ENCODE results near the gene CPT2. TPM values are rescaled to one million over a fixed set of nuclear protein-coding genes. Genes with fewer than 3 reads are reported as not detected.

CPT2 gene
- total RNA-seq, 2 experiments from 2014 or later, result 10.6 to 12.0 TPM

GRCh38 chr1:53238197-53239155, 41.9 kb downstream of the CPT2 start, which contains the start of gene MAGOH:
TSS of gene MAGOH (minus strand) at chr1:53238518. CDS start at chr1:53238448, 70 bp downstream.
- H3K9me3 ChIP-seq (ENCODE audit: control insufficient read depth in 1 of 2, insufficient read depth in 1 of 2, low read length in 2 of 2), result no peaks in the 10 kb centered on the region
- DNase-seq (peak; percentile 85 to 97 (median 93)), ATAC-seq (ENCODE audit: poor library complexity) (peak; percentile 94)
- CTCF ChIA-PET, result no interaction called here
- peak within 1 kb of the TSS; percentile 100 for H3K27ac Mint-ChIP-seq
- peaks cover 48% of the 10 kb centered on the region for H3K36me3 Mint-ChIP-seq (ENCODE audit: low read depth)
- H3K4me1 Mint-ChIP-seq (ENCODE audit: low read depth), result peaks cover 40% of the 10 kb centered on the region
- peak within 1 kb of the TSS; percentile 99 for H3K4me3 Mint-ChIP-seq
- peaks cover 26% of the 10 kb centered on the region for H3K4me1 ChIP-seq (ENCODE audit: insufficient read depth, low read length)
- H3K27me3 ChIP-seq (ENCODE audit: control insufficient read depth in 1 of 2, insufficient read depth in 2 of 2, low read length in 2 of 2), result no peaks in the 10 kb centered on the region
- H3K27me3 Mint-ChIP-seq, result no peaks in the 10 kb centered on the region
- peaks cover 29% of the 10 kb centered on the region for H3K36me3 ChIP-seq (ENCODE audit: insufficient read depth, low read length)
- no peak for TF ChIP-seq CTCF (IDR thresholded peaks at IDR 0.05)
- intact Hi-C loops (cut with DNase I, micrococcal nuclease), result loop anchor here (2.0 to 5.0 kb wide), 3 partner anchors 42 to 311 kb away; partner anchors contain the start of genes CPT2 (in 1 of the 2), LRP8 (in 1 of the 2) and SCP2 (in 1 of the 2)
- H3K4me3 ChIP-seq (ENCODE audit: low read length), result peak within 1 kb of the TSS; percentile 76
- no peaks in the 10 kb centered on the region for H3K9me3 Mint-ChIP-seq
- POLR2A ChIA-PET, result interaction anchor here (0.9 to 1.0 kb wide), 3 partner anchors 42 to 130 kb away, joined by 3 to 5 read pairs (median 4); partner anchors contain the start of gene CPT2
- peak within 1 kb of the TSS; percentile 69 to 84 for H3K27ac ChIP-seq (ENCODE audit: low read depth in 1 of 2, low read length in 2 of 2)

- no peaks in the 10 kb centered on the region for H3K36me3 ChIP-seq (ENCODE audit: insufficient read depth, low read length)
- H3K27me3 Mint-ChIP-seq, result no peaks in the 10 kb centered on the region
- peaks cover 22% of the 10 kb centered on the region for H3K4me1 Mint-ChIP-seq (ENCODE audit: low read depth)
- no peak overlapping the region for H3K4me3 ChIP-seq (ENCODE audit: low read length)
- ATAC-seq (ENCODE audit: poor library complexity), result no peak
- TF ChIP-seq CTCF (IDR thresholded peaks at IDR 0.05), result no peak
- CTCF ChIA-PET, result no interaction called here
- no peak overlapping the region for H3K27ac ChIP-seq (ENCODE audit: low read depth in 1 of 2, low read length in 2 of 2)
- H3K4me1 ChIP-seq (ENCODE audit: insufficient read depth, low read length), result peaks cover 20% of the 10 kb centered on the region
- intact Hi-C loops (cut with DNase I, micrococcal nuclease), result loop anchor here in 1 of 2 experiments (5.0 kb wide), 1 partner anchor 595 kb away; the partner anchor contains the start of gene NDC1
- no peak overlapping the region for H3K27ac Mint-ChIP-seq
- POLR2A ChIA-PET, result no interaction called here
- DNase-seq, result no peak
- peaks cover 16% of the 10 kb centered on the region for H3K36me3 Mint-ChIP-seq (ENCODE audit: low read depth)
- H3K27me3 ChIP-seq (ENCODE audit: control insufficient read depth in 1 of 2, insufficient read depth in 2 of 2, low read length in 2 of 2), result no peaks in the 10 kb centered on the region
- H3K4me3 Mint-ChIP-seq, result no peak overlapping the region
- H3K9me3 ChIP-seq (ENCODE audit: control insufficient read depth in 1 of 2, insufficient read depth in 1 of 2, low read length in 2 of 2), result no peaks in the 10 kb centered on the region
- no peaks in the 10 kb centered on the region for H3K9me3 Mint-ChIP-seq
Measured at GRCh38 chr1:53241828-53242227, 45.2 kb downstream of the CPT2 start.

- Histone ChIP-seq H3K4me1 (ENCODE audit: insufficient read depth, low read length) (peaks cover 14% of the 10 kb centered on the region), H3K27ac (ENCODE audit: low read depth in 1 of 2, low read length in 2 of 2) (no peak overlapping the region), H3K27me3 (ENCODE audit: control insufficient read depth in 1 of 2, insufficient read depth in 2 of 2, low read length in 2 of 2) (no peaks in the 10 kb centered on the region), H3K36me3 (ENCODE audit: insufficient read depth, low read length) (no peaks in the 10 kb centered on the region), H3K4me3 (ENCODE audit: low read length) (no peak overlapping the region), H3K9me3 (ENCODE audit: control insufficient read depth in 1 of 2, insufficient read depth in 1 of 2, low read length in 2 of 2) (no peaks in the 10 kb centered on the region)
- POLR2A ChIA-PET, result no interaction called here
- peaks cover 19% of the 10 kb centered on the region for H3K4me1 Mint-ChIP-seq (ENCODE audit: low read depth)
- CTCF ChIA-PET, result no interaction called here
- no peaks in the 10 kb centered on the region for H3K27me3 Mint-ChIP-seq
- H3K27ac Mint-ChIP-seq, result no peak overlapping the region
- no peak overlapping the region for H3K4me3 Mint-ChIP-seq
- ATAC-seq (ENCODE audit: poor library complexity) (no peak), DNase-seq (no peak)
- no peaks in the 10 kb centered on the region for H3K9me3 Mint-ChIP-seq
- intact Hi-C loops (cut with DNase I, micrococcal nuclease), result loop anchor here in 1 of 2 experiments (5.0 kb wide), 1 partner anchor 595 kb away; the partner anchor contains the start of gene NDC1
- TF ChIP-seq CTCF (IDR thresholded peaks at IDR 0.05), result no peak
- H3K36me3 Mint-ChIP-seq (ENCODE audit: low read depth), result peaks cover 16% of the 10 kb centered on the region
Measured at GRCh38 chr1:53242381-53242780, 45.8 kb downstream of the CPT2 start.
